Endothelial cell of umbilical vein (primary cell): ENCODE data around the gene FBXL2. TPM values are rescaled to one million over a fixed set of nuclear protein-coding genes. Genes with fewer than 3 reads are reported as not detected.

Experiments
- BruUV-seq: library from RNA; stranded (reverse); fragments of 400-500 nt; replicated peaks from 2 replicates; lab custom pipeline; 2021; lab: Mats Ljungman, UMichigan
- CTCF ChIA-PET: fragments of 300-600, 350-600 bp; sonication (Branson Sonifier 250); formaldehyde crosslinking; loops from one replicate; lab custom pipeline; 2021; ENCODE audit warnings: antibody characterized with exemption, inconsistent platforms; lab: Charles Lee
- POLR2A ChIA-PET: fragments of 300-600, 350-600 bp; sonication (Branson Sonifier 250); formaldehyde crosslinking; loops from one replicate; lab custom pipeline; 2021; ENCODE audit warnings: antibody characterized with exemption, inconsistent platforms; lab: Charles Lee
- DNase-seq: peaks from one replicate; pipeline ENCODE4 v3.0.0-alpha.2; 2011; ENCODE audit warnings: low read depth, low spot score
- FAIRE-seq: peaks from 2 replicates; lab custom pipeline; 2011; peaks lifted over from hg19 to GRCh38; lab: Jason Lieb, UNC
- H2AFZ ChIP-seq: 2 replicates; pipeline ENCODE4 v1.6.0; 2012; ENCODE audit warnings: low read depth, low read length, control low read depth, inconsistent platforms
- H3K27ac ChIP-seq: 2 replicates; pipeline ENCODE4 v1.5.1; 2011; ENCODE audit warnings: low read depth, mild to moderate bottlenecking, control low read depth, low read length, moderate library complexity; ENCODE audit not compliant: insufficient read depth
- H3K27me3 ChIP-seq, 2 experiments: 2 replicates each; pipeline versions ENCODE4 v1.6.0 to v1.6.1; 2011; ENCODE audit warnings: low read length in 2 of 2, mixed read lengths in 1 of 2; ENCODE audit not compliant: control insufficient read depth in 2 of 2, insufficient read depth in 2 of 2
- H3K36me3 ChIP-seq, 2 experiments: 2 replicates in 1 of 2; 3 replicates in 1 of 2; pipeline ENCODE4 v1.5.1; 2011; ENCODE audit warnings: low read length in 2 of 2, mild to moderate bottlenecking in 1 of 2, moderate library complexity in 1 of 2; ENCODE audit not compliant: control insufficient read depth in 2 of 2, insufficient read depth in 2 of 2; ENCODE audit errors: extremely low read depth in 1 of 2
- H3K4me1 ChIP-seq: 3 replicates; pipeline ENCODE4 v1.5.1; 2011; ENCODE audit warnings: mild to moderate bottlenecking, low read length; ENCODE audit not compliant: control insufficient read depth, insufficient read depth; ENCODE audit errors: extremely low read depth
- H3K4me2 ChIP-seq: 2 replicates; pipeline ENCODE4 v1.6.1; 2011; ENCODE audit warnings: low read length, control low read depth, mixed read lengths; ENCODE audit not compliant: insufficient read depth
- H3K4me3 ChIP-seq, 3 experiments: fragments of 200-600 bp in 1 of 3; sonication (generic), shearing (Covaris generic) in 1 of 3; replicated peaks in 1 of 3; 2 replicates each; pipeline ENCODE4 v1.5.1; 2011 to 2016; ENCODE audit warnings: control low read depth in 3 of 3, low read length in 3 of 3, mild to moderate bottlenecking in 2 of 3, inconsistent platforms in 1 of 3, low read depth in 1 of 3, moderate library complexity in 1 of 3; ENCODE audit not compliant: insufficient read depth in 1 of 3
- H3K79me2 ChIP-seq: 2 replicates; pipeline ENCODE4 v1.6.0; 2012; ENCODE audit warnings: low read length, inconsistent platforms; ENCODE audit not compliant: control insufficient read depth, insufficient read depth
- H3K9ac ChIP-seq: replicated peaks from 2 replicates; pipeline ENCODE3; 2011; ENCODE audit warnings: low read length, control low read depth; ENCODE audit not compliant: insufficient read depth; ENCODE audit errors: extremely low read depth
- H3K9me1 ChIP-seq: replicated peaks from 3 replicates; pipeline ENCODE4 v1.6.0; 2011; ENCODE audit warnings: mild to moderate bottlenecking, low read length; ENCODE audit not compliant: control insufficient read depth, insufficient read depth; ENCODE audit errors: extremely low read depth
- H3K9me3 ChIP-seq: replicated peaks from 2 replicates; pipeline ENCODE4 v1.5.1; 2012; ENCODE audit warnings: low read length, inconsistent platforms; ENCODE audit not compliant: control insufficient read depth, insufficient read depth
- H4K20me1 ChIP-seq: replicated peaks from 2 replicates; pipeline ENCODE3; 2011; ENCODE audit warnings: mild to moderate bottlenecking, low read length; ENCODE audit not compliant: control insufficient read depth, insufficient read depth; ENCODE audit errors: extremely low read depth
- CTCF ChIP-seq, 2 donors: IDR thresholded peaks; 1 replicate in 1 of 2; 2 replicates in 1 of 2; pipeline ENCODE4 v1.5.1; 2011; ENCODE audit warnings: low read length in 2 of 2, mild to moderate bottlenecking in 2 of 2, moderate library complexity in 2 of 2, control low read depth in 1 of 2, inconsistent platforms in 1 of 2, low read depth in 1 of 2; ENCODE audit not compliant: insufficient read depth in 1 of 2; ENCODE audit errors: extremely low read depth in 1 of 2
- EZH2 ChIP-seq: IDR thresholded peaks from 2 replicates; pipeline ENCODE4 v1.6.1; 2012; ENCODE audit warnings: borderline replicate concordance, low read depth, mild to moderate bottlenecking, moderate library complexity, low read length, inconsistent platforms; ENCODE audit not compliant: severe bottlenecking
- FOS ChIP-seq: IDR thresholded peaks from 2 replicates; pipeline ENCODE4 v1.6.1; 2011; ENCODE audit warnings: mild to moderate bottlenecking, low read length, moderate library complexity, borderline replicate concordance; ENCODE audit not compliant: insufficient read depth
- GATA2 ChIP-seq: IDR thresholded peaks from 2 replicates; pipeline ENCODE4 v1.7.0; 2011; ENCODE audit warnings: low read depth, mild to moderate bottlenecking, moderate library complexity, mixed read lengths, low read length; ENCODE audit not compliant: insufficient read length, insufficient read depth
- JUN ChIP-seq: IDR thresholded peaks from 2 replicates; pipeline ENCODE4 v1.6.1; 2011; ENCODE audit warnings: borderline replicate concordance, low read depth; ENCODE audit not compliant: insufficient read length, insufficient read depth
- MAX ChIP-seq: IDR thresholded peaks from 2 replicates; pipeline ENCODE4 v1.6.1; 2011; ENCODE audit not compliant: insufficient read depth, insufficient read length
- MYC ChIP-seq: IDR thresholded peaks from one replicate; pipeline ENCODE4 v1.6.1; 2011; ENCODE audit warnings: mild to moderate bottlenecking, low read depth, low read length
- POLR2A ChIP-seq: IDR thresholded peaks from 2 replicates; pipeline ENCODE4 v1.6.1; 2012; ENCODE audit warnings: low read depth, mild to moderate bottlenecking, control low read depth, low read length
- dilution Hi-C: fragments of 300-500 bp; cut with MboI; formaldehyde crosslinking; loops from one replicate; pipeline ENCODE4 v1.15.0; 2019; ENCODE audit warnings: low sequenced_read_pairs; ENCODE audit not compliant: extremely low pct_ligation_motif_present
- intact Hi-C: fragments of 100-400 bp; cut with micrococcal nuclease; formaldehyde crosslinking; loops from one replicate; pipeline ENCODE4 v1.10.0; 2022
- polyA plus RNA-seq, 4 experiments: library from polyadenylated mRNA; depleted of rRNA in 3 of 4; stranded (reverse) in 3 of 4; unstranded in 1 of 4; fragments of >200 nt; gene quantifications; 2 replicates each; pipeline versions ENCODE4 v1.2.1 to v1.2.3, GENCODE V29; 2011 to 2012; ENCODE audit warnings: missing spikeins in 1 of 4
- total RNA-seq: library from RNA; stranded (reverse); gene quantifications from 2 replicates; pipeline ENCODE4 v1.2.3, GENCODE V29; 2021

The FBXL2 gene
- total and polyA plus RNA-seq, 2 donors (not counting 3 experiments of a cell fraction or from before 2014, with no cell fraction given): 21.7 to 44.7 TPM

GRCh38 chr3:33299395-33300081 lies 22.3 kb downstream of the FBXL2 start:
- Histone ChIP-seq H3K9me3 (no peaks in the 10 kb centered on the region), H3K36me3 (peaks cover 0 to 3% of the 10 kb centered on the region in 2 experiments), H4K20me1 (no peaks in the 10 kb centered on the region), H3K9ac (no peak overlapping the region), H3K27ac (no peak overlapping the region), H3K4me2 (no peak overlapping the region), H3K9me1 (no peaks in the 10 kb centered on the region), H3K4me1 (peaks cover 5% of the 10 kb centered on the region), H3K4me3 (no peak overlapping the region), H3K79me2 (peaks cover 10% of the 10 kb centered on the region), H3K27me3 (no peaks in the 10 kb centered on the region), H2AFZ (no peak overlapping the region)
- intact Hi-C loops: no loop called here
- POLR2A ChIA-PET: no interaction called here
- CTCF ChIA-PET: interaction anchor here (1.0 to 3.6 kb wide), 10 partner anchors 8 to 168 kb away, joined by 3 to 17 read pairs (median 6); partner anchors contain the start of gene SUSD5
- BruUV-seq: no TSS peak
- no peak for DNase-seq
- dilution Hi-C loops: no loop called here
- TF ChIP-seq POLR2A (no peak), JUN (no peak), MAX (no peak), EZH2 (no peak), GATA2 (no peak), CTCF (IDR thresholded peaks at IDR 0.05; ENCODE audit: extremely low read depth in 1 of 2, insufficient read depth in 1 of 2, low read depth in 1 of 2, low read length in 2 of 2) (no peak), MYC (no peak), FOS (no peak)
- no peak for FAIRE-seq
